SU-DHL-6 (cell line): ENCODE measurements around the gene ANK3.

Experiments used
- H2AFZ ChIP-seq: fragments of 200-600 bp; sonication (generic); 2 replicates; pipeline ENCODE4 v1.6.1; 2014; ENCODE audit warnings: low read depth, mild to moderate bottlenecking, moderate library complexity, mixed read lengths, antibody characterized with exemption, low read length; ENCODE audit not compliant: severe bottlenecking
- H3F3A ChIP-seq: fragments of 200-600 bp; shearing (Covaris generic); 2 replicates; pipeline ENCODE4 v1.6.0; 2016; ENCODE audit warnings: antibody characterized with exemption, mild to moderate bottlenecking; ENCODE audit not compliant: insufficient read depth
- H3K27ac ChIP-seq: fragments of 200-600 bp; sonication (generic); 2 replicates; pipeline ENCODE4 v1.5.1; 2016; ENCODE audit warnings: low read depth, mild to moderate bottlenecking, low read length, moderate library complexity, mixed read lengths
- H3K27me3 ChIP-seq: fragments of 200-600 bp; sonication (generic), shearing (Covaris generic); 2 replicates; pipeline ENCODE4 v1.6.0; 2014; ENCODE audit warnings: mild to moderate bottlenecking, low read length
- H3K36me3 ChIP-seq: fragments of 200-600 bp; sonication (generic); 2 replicates; pipeline ENCODE4 v1.6.1; 2014; ENCODE audit warnings: mild to moderate bottlenecking, low read length, mixed read lengths
- H3K4me2 ChIP-seq: fragments of 300-600, 200-600 bp; shearing (Covaris generic), sonication (generic); 2 replicates; pipeline ENCODE4 v1.6.0; 2014; ENCODE audit warnings: low read length, low read depth, mild to moderate bottlenecking; ENCODE audit not compliant: poor library complexity, severe bottlenecking
- H3K4me3 ChIP-seq: fragments of 200-600 bp; sonication (generic); 2 replicates; pipeline ENCODE4 v1.5.1; 2014; ENCODE audit warnings: antibody characterized with exemption, low read length, mild to moderate bottlenecking, mixed read lengths; ENCODE audit not compliant: insufficient read depth, poor library complexity, severe bottlenecking
- H3K79me2 ChIP-seq: fragments of 200-600 bp; sonication (generic); 2 replicates; pipeline ENCODE4 v1.6.1; 2014; ENCODE audit warnings: mild to moderate bottlenecking, low read length, moderate library complexity; ENCODE audit not compliant: insufficient read depth
- H3K9ac ChIP-seq: fragments of 200-600 bp; sonication (generic); 2 replicates; pipeline ENCODE4 v1.7.0; 2014; ENCODE audit warnings: mild to moderate bottlenecking, low read length
- H3K9me2 ChIP-seq: fragments of 200-600 bp; sonication (generic); replicated peaks from 2 replicates; pipeline ENCODE4 v1.6.1; 2014; ENCODE audit warnings: low read length; ENCODE audit not compliant: insufficient read depth
- H3K9me3 ChIP-seq: fragments of 200-600 bp; sonication (generic); 2 replicates; pipeline ENCODE4 v1.6.1; 2014; ENCODE audit warnings: low read length, mixed read lengths; ENCODE audit not compliant: insufficient read depth
- H4K20me1 ChIP-seq: fragments of 200-600 bp; sonication (generic); 2 replicates; pipeline ENCODE4 v1.6.1; 2014; ENCODE audit warnings: low read depth, mild to moderate bottlenecking, antibody characterized with exemption, low read length, moderate library complexity, mixed read lengths
- EZH2phosphoT487 ChIP-seq: fragments of 200-600 bp; sonication (generic), shearing (Covaris generic); conservative IDR thresholded peaks from 2 replicates; pipeline ENCODE4 v1.6.1; 2018; ENCODE audit warnings: mild to moderate bottlenecking, antibody characterized with exemption, low read length, moderate library complexity, mixed read lengths
- TF ChIP-seq, protein P1 (sequence below): fragments of 200-600 bp; sonication (generic); IDR thresholded peaks from one replicate; pipeline ENCODE4 v1.5.1; 2017; ENCODE audit warnings: antibody characterized with exemption, mild to moderate bottlenecking, low read length, moderate library complexity; ENCODE audit not compliant: insufficient read depth, poor library complexity, severe bottlenecking

ANK3 gene

DNA sequence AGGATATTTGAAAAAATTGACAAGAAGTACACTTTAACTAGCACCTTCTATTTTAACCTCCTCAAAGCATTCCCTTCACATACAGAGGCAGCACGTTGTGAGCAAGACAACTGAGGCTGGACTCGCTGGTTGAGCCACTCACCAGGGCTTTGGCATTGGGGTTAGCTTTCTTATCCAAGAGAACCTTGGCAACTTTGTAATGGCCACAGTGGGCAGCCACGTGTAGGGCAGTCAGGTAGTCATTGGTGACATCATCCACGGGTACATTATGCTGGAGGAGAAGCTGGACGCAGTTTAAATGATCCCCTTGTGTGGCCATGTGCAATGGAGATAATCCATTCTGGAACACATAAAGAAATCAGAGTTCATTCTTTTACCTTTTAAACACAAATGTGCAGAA lies 181.8 kb downstream of the ANK3 start:
- no peaks in the 10 kb centered on the region for H3K9me2 ChIP-seq
- H3K4me2 ChIP-seq: no peak overlapping the region
- no peaks in the 10 kb centered on the region for H4K20me1 ChIP-seq
- no peaks in the 10 kb centered on the region; the same call in 1 of the 2 replicates for H3K36me3 ChIP-seq
- TF ChIP-seq, protein P1, sequence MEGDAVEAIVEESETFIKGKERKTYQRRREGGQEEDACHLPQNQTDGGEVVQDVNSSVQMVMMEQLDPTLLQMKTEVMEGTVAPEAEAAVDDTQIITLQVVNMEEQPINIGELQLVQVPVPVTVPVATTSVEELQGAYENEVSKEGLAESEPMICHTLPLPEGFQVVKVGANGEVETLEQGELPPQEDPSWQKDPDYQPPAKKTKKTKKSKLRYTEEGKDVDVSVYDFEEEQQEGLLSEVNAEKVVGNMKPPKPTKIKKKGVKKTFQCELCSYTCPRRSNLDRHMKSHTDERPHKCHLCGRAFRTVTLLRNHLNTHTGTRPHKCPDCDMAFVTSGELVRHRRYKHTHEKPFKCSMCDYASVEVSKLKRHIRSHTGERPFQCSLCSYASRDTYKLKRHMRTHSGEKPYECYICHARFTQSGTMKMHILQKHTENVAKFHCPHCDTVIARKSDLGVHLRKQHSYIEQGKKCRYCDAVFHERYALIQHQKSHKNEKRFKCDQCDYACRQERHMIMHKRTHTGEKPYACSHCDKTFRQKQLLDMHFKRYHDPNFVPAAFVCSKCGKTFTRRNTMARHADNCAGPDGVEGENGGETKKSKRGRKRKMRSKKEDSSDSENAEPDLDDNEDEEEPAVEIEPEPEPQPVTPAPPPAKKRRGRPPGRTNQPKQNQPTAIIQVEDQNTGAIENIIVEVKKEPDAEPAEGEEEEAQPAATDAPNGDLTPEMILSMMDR: no peak
- TF ChIP-seq EZH2phosphoT487: no peak
- no peaks in the 10 kb centered on the region for H3K9me3 ChIP-seq
- H3K27me3 ChIP-seq: no peaks in the 10 kb centered on the region
- H2AFZ ChIP-seq: no peak overlapping the region
- peak overlapping the region; percentile 94; the same call in 1 of the 2 replicates for H3K27ac ChIP-seq
- peaks cover 13% of the 10 kb centered on the region; the same call in 1 of the 2 replicates for H3K79me2 ChIP-seq
- no peak overlapping the region for H3K9ac ChIP-seq
- no peak overlapping the region for H3K4me3 ChIP-seq
- peaks cover 32% of the 10 kb centered on the region for H3F3A ChIP-seq

DNA sequence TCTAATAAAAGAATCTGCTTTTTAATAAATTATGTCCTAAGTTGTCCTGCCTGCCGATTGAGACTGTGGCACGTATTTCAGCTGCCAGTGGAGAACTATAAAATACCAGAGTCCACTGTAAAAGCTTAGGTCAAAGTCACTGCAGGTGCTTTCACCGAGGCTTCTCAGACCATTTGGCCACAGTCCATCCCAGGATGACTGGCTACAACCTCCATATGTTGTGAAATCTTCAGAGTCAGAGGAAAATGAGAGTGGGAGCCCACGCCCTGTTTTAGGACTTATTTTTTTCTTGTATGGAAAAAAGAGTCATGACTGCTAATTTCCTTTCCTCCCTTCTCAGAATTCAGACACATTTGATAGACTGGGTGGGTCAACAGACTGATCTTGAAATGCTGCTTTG lies 182.9 kb downstream of the ANK3 start:
- Histone ChIP-seq H3K9me3 (no peaks in the 10 kb centered on the region), H3F3A (peaks cover 23% of the 10 kb centered on the region), H2AFZ (no peak overlapping the region), H3K27ac (no peak overlapping the region; the same call in 1 of the 2 replicates), H3K36me3 (no peaks in the 10 kb centered on the region; the same call in 1 of the 2 replicates), H3K27me3 (no peaks in the 10 kb centered on the region), H3K79me2 (peaks cover 9% of the 10 kb centered on the region; the same call in 1 of the 2 replicates), H3K9ac (no peak overlapping the region), H4K20me1 (no peaks in the 10 kb centered on the region), H3K4me2 (no peak overlapping the region), H3K9me2 (no peaks in the 10 kb centered on the region), H3K4me3 (no peak overlapping the region)
- TF ChIP-seq, protein P1: no peak
- TF ChIP-seq EZH2phosphoT487: no peak

DNA sequence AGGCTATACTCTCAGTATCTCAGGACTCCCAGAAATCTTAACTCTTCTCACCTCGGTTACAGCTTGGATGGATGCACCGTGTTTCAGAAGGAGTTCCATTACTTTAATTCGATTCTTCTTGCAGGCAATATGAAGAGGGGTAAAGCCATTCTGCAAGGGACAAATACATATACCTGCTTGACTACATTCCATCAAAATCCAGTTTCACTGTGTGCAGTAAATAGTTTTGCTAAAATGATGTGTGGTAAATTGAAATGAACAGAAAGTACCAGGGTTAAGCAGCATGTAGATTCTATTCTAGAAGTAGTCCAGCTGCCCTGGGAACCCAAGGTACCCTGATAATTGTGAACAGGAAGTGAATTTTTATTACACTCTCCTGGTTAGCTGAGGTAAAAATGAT lies 183.9 kb downstream of the ANK3 start:
- no peak overlapping the region for H3K4me2 ChIP-seq
- H3K36me3 ChIP-seq: no peaks in the 10 kb centered on the region; the same call in 1 of the 2 replicates
- H3K27me3 ChIP-seq: no peaks in the 10 kb centered on the region

More for the DNA sequence above, 183.9 kb downstream of the ANK3 start:
- no peak overlapping the region for H3K9ac ChIP-seq
- no peak overlapping the region for H2AFZ ChIP-seq
- no peaks in the 10 kb centered on the region for H3K9me3 ChIP-seq
- peaks cover 18% of the 10 kb centered on the region for H3F3A ChIP-seq
- H3K9me2 ChIP-seq: no peaks in the 10 kb centered on the region
- TF ChIP-seq EZH2phosphoT487: no peak
- TF ChIP-seq, protein P1: no peak
- peak overlapping the region; percentile 28; the same call in 1 of the 2 replicates for H3K27ac ChIP-seq
- H3K4me3 ChIP-seq: no peak overlapping the region
- no peaks in the 10 kb centered on the region for H3K79me2 ChIP-seq
- no peaks in the 10 kb centered on the region for H4K20me1 ChIP-seq
